Gastroesophageal sphincter (tissue), 4 donors: Measurements from ENCODE around the gene TRIM17. TPM values are rescaled to one million over a fixed set of nuclear protein-coding genes. Genes with fewer than 3 reads are reported as not detected.

ENCODE experiments used
- ATAC-seq: fragments of 150-250 bp; one replicate; pipeline ENCODE4 v1.9.1; 2016; ENCODE audit warnings: mild to moderate bottlenecking, moderate library complexity
- H3K27ac ChIP-seq, 4 donors: fragments of 200-600 bp; sonication (generic) in 3 of 4; 1 replicate in 3 of 4; 2 replicates in 1 of 4; pipeline ENCODE4 v1.5.1; 2016 to 2019
- H3K27me3 ChIP-seq: fragments of 200-600 bp; sonication (generic); one replicate; pipeline ENCODE4 v1.5.1; 2019
- H3K36me3 ChIP-seq, 2 donors: fragments of 200-600 bp; sonication (generic); one replicate each; pipeline ENCODE4 v1.5.1; 2019; ENCODE audit warnings: control low read depth in 1 of 2
- H3K4me1 ChIP-seq, 3 donors: fragments of 200-600 bp; sonication (generic); 1 replicate in 2 of 3; 2 replicates in 1 of 3; pipeline ENCODE4 v1.5.1; 2016 to 2019; ENCODE audit warnings: control low read depth in 2 of 3
- H3K4me3 ChIP-seq, 2 donors: fragments of 200-600 bp; sonication (generic); one replicate each; pipeline ENCODE4 v1.5.1; 2019; ENCODE audit warnings: mild to moderate bottlenecking in 1 of 2, moderate library complexity in 1 of 2
- H3K9me3 ChIP-seq, 3 donors: fragments of 200-600 bp; sonication (generic); one replicate each; pipeline ENCODE4 v1.5.1; 2017 to 2019; ENCODE audit warnings: control low read depth in 2 of 3
- CTCF ChIP-seq, 4 experiments: fragments of 200-600 bp in 2 of 4; fragments of 450-650 bp in 2 of 4; sonication (generic) in 1 of 4; IDR thresholded peaks; one replicate each; pipeline ENCODE4 v1.5.1; 2017 to 2019; ENCODE audit warnings: antibody characterized with exemption in 4 of 4, mild to moderate bottlenecking in 2 of 4, moderate library complexity in 2 of 4
- EP300 ChIP-seq: sonication (generic); formaldehyde crosslinking; IDR thresholded peaks from one replicate; pipeline ENCODE4 v1.6.1; 2017; ENCODE audit warnings: antibody characterized with exemption, mild to moderate bottlenecking
- POLR2A ChIP-seq, 2 donors: fragments of 450-650 bp; IDR thresholded peaks; one replicate each; pipeline ENCODE4 v1.6.1; 2017; ENCODE audit warnings: antibody characterized with exemption in 2 of 2, mild to moderate bottlenecking in 2 of 2, moderate library complexity in 1 of 2
- POLR2AphosphoS5 ChIP-seq: sonication (generic); formaldehyde crosslinking; IDR thresholded peaks from one replicate; pipeline ENCODE4 v1.6.1; 2017; ENCODE audit warnings: antibody characterized with exemption
- WGBS, 2 donors: methylation state at CpG; one replicate each; pipeline ENCODE4 v1.1.5; 2018; ENCODE audit warnings: low coverage in 1 of 2; 5-methylcytosine and 5-hydroxymethylcytosine counted together
- total RNA-seq, 4 donors: library from RNA; depleted of rRNA; stranded (reverse); fragments of >200 nt; gene quantifications; one replicate each; pipeline ENCODE4 v1.1.0, GENCODE V29; 2016

Gene TRIM17
- total RNA-seq, 4 donors from 2014 or later, result not detected

GRCh38 chr1:228405200-228405978 lies 11.3 kb downstream of the TRIM17 start:
- Histone ChIP-seq H3K27me3 (no peaks in the 10 kb centered on the region), H3K27ac (peak overlapping the region in 1 of 4 donors; percentile 91), H3K9me3 (no peaks in the 10 kb centered on the region), H3K36me3 (peaks cover 0 to 35% of the 10 kb centered on the region in 2 donors), H3K4me1 (peaks cover 6 to 85% (median 24%) of the 10 kb centered on the region in 3 donors), H3K4me3 (peak overlapping the region; percentile 86 to 99)
- 30 to 32% methylated on average over 5 to 6 of the region's 11 CpGs for WGBS, 2 donors
- TF ChIP-seq POLR2AphosphoS5 (no peak), EP300 (no peak), CTCF (IDR thresholded peaks at IDR 0.05) (no peak), POLR2A (IDR thresholded peaks at IDR 0.05) (no peak)
- no peak for ATAC-seq

GRCh38 chr1:228404107-228404720 lies 12.4 kb downstream of the TRIM17 start:
- Histone ChIP-seq H3K4me3 (no peak overlapping the region), H3K27me3 (no peaks in the 10 kb centered on the region), H3K9me3 (no peaks in the 10 kb centered on the region), H3K4me1 (peaks cover 6 to 76% (median 24%) of the 10 kb centered on the region in 3 donors), H3K27ac (no peak overlapping the region), H3K36me3 (peaks cover 0 to 42% of the 10 kb centered on the region in 2 donors)
- no peak for ATAC-seq
- TF ChIP-seq CTCF (IDR thresholded peaks at IDR 0.05) (no peak), POLR2AphosphoS5 (no peak), POLR2A (IDR thresholded peaks at IDR 0.05) (no peak), EP300 (no peak)
- 89 to 100% methylated on average over 1 of the region's 3 CpGs for WGBS, 2 donors

- no peak for TF ChIP-seq CTCF (IDR thresholded peaks at IDR 0.05)
- no peak for TF ChIP-seq POLR2A (IDR thresholded peaks at IDR 0.05)
- no peak for TF ChIP-seq POLR2AphosphoS5
- TF ChIP-seq EP300, result no peak
- ATAC-seq, result no peak
- no peaks in the 10 kb centered on the region for H3K9me3 ChIP-seq
- H3K27ac ChIP-seq, result no peak overlapping the region
- 96 to 100% methylated on average over 2 to 6 of the region's 9 CpGs for WGBS, 2 donors
- no peaks in the 10 kb centered on the region for H3K27me3 ChIP-seq
- no peak overlapping the region for H3K4me3 ChIP-seq
- peaks cover 6 to 68% (median 23%) of the 10 kb centered on the region in 3 donors for H3K4me1 ChIP-seq
- H3K36me3 ChIP-seq, result peaks cover 0 to 51% of the 10 kb centered on the region in 2 donors
Measured at GRCh38 chr1:228403231-228403631, 13.4 kb downstream of the TRIM17 start.

- 92 to 93% methylated on average over 2 of the region's 5 CpGs for WGBS, 2 donors
- H3K4me1 ChIP-seq, result peaks cover 6 to 62% (median 17%) of the 10 kb centered on the region in 3 donors
- no peak overlapping the region for H3K4me3 ChIP-seq
- TF ChIP-seq EP300, result no peak
- no peak overlapping the region for H3K27ac ChIP-seq
- H3K36me3 ChIP-seq, result peaks cover 0 to 57% of the 10 kb centered on the region in 2 donors
- no peak for ATAC-seq
- no peaks in the 10 kb centered on the region for H3K27me3 ChIP-seq
- H3K9me3 ChIP-seq, result no peaks in the 10 kb centered on the region
Measured at GRCh38 chr1:228402641-228403025, 14.0 kb downstream of the TRIM17 start.

- Histone ChIP-seq H3K27ac (no peak overlapping the region), H3K36me3 (peaks cover 0 to 64% of the 10 kb centered on the region in 2 donors), H3K4me3 (no peak overlapping the region), H3K27me3 (no peaks in the 10 kb centered on the region), H3K9me3 (no peaks in the 10 kb centered on the region), H3K4me1 (peaks cover 6 to 56% (median 14%) of the 10 kb centered on the region in 3 donors)
- no peak for ATAC-seq
- 96% methylated on average over 4 of the region's 14 CpGs; no CpG with 5 or more reads in 1 of the 2 donors for WGBS, 2 donors
- TF ChIP-seq POLR2A (IDR thresholded peaks at IDR 0.05) (no peak), EP300 (no peak), CTCF (IDR thresholded peaks at IDR 0.05) (no peak), POLR2AphosphoS5 (no peak)
Measured at GRCh38 chr1:228401782-228402640, 14.7 kb downstream of the TRIM17 start.
